Transverse colon (tissue), 4 donors: Measurements from ENCODE around the gene ABCC1. TPM values are rescaled to one million over a fixed set of nuclear protein-coding genes. Genes with fewer than 3 reads are reported as not detected.
"Not testable (repeated sequence)": the region's sequence is repeated elsewhere in the genome, so short reads cannot be mapped to it uniquely, and the experiment has no call there.

Experiments
- DNase-seq: peaks from one replicate; pipeline ENCODE4 v3.0.0-alpha.2; 2019
- H3K27ac ChIP-seq, 4 donors: fragments of 200-600 bp; sonication (generic); 2 replicates each; pipeline ENCODE4 v1.5.1; 2016 to 2018; ENCODE audit warnings: inconsistent platforms in 4 of 4
- H3K27me3 ChIP-seq: fragments of 200-600 bp; sonication (generic); 2 replicates; pipeline ENCODE4 v1.5.1; 2017; ENCODE audit warnings: inconsistent platforms
- H3K36me3 ChIP-seq, 4 donors: fragments of 200-600 bp; sonication (generic); 2 replicates each; pipeline ENCODE4 v1.5.1; 2017 to 2019; ENCODE audit warnings: inconsistent platforms in 4 of 4
- H3K4me1 ChIP-seq, 4 donors: fragments of 200-600 bp; sonication (generic); 2 replicates each; pipeline ENCODE4 v1.5.1; 2017 to 2020; ENCODE audit warnings: inconsistent platforms in 4 of 4
- H3K4me3 ChIP-seq, 4 donors: fragments of 200-600 bp; sonication (generic); 1 replicate in 1 of 4; 2 replicates in 3 of 4; pipeline versions ENCODE4 v1.5.1 to v1.6.1; 2017 to 2019; ENCODE audit warnings: inconsistent platforms in 4 of 4
- H3K9me3 ChIP-seq, 2 donors: fragments of 200-600 bp; sonication (generic); 2 replicates each; pipeline ENCODE4 v1.5.1; 2017 to 2019; ENCODE audit warnings: inconsistent platforms in 2 of 2
- EP300 ChIP-seq: sonication (generic); formaldehyde crosslinking; IDR thresholded peaks from one replicate; pipeline ENCODE4 v1.6.1; 2017; ENCODE audit warnings: antibody characterized with exemption, low read depth
- POLR2A ChIP-seq: fragments of 450-650 bp; IDR thresholded peaks from one replicate; pipeline ENCODE4 v1.6.1; 2016; ENCODE audit warnings: antibody characterized with exemption, mild to moderate bottlenecking, moderate library complexity
- POLR2AphosphoS5 ChIP-seq, 3 donors: sonication (generic); formaldehyde crosslinking; IDR thresholded peaks; one replicate each; pipeline ENCODE4 v1.6.1; 2016; ENCODE audit warnings: antibody characterized with exemption in 3 of 3
- WGBS, 2 donors: methylation state at CpG; one replicate each; pipeline ENCODE4 v1.1.5; 2018; ENCODE audit warnings: low coverage in 1 of 2; 5-methylcytosine and 5-hydroxymethylcytosine counted together
- in situ Hi-C, 4 donors: fragments of 200-750 bp; cut with MboI; loops; one replicate each; pipeline versions ENCODE4 v1.15.0 to v1.15.1; 2017; ENCODE audit warnings: low sequenced_read_pairs in 3 of 4, low pct_ligation_motif_present in 1 of 4, low pct_unique_long_range_greater_than_20kb in 1 of 4
- intact Hi-C: fragments of 100-400 bp; cut with DNase I; formaldehyde crosslinking; loops from one replicate; pipeline ENCODE4 v1.15.1; 2023; ENCODE audit warnings: low total_unique reads
- total RNA-seq, 4 donors: library from RNA; depleted of rRNA; stranded (reverse); fragments of >200 nt; gene quantifications; one replicate each; pipeline ENCODE4 v1.1.0, GENCODE V29; 2016
- TF ChIP-seq, protein P1 (sequence below), 5 experiments: fragments of 200-600 bp in 3 of 5; fragments of 450-650 bp in 2 of 5; sonication (generic) in 3 of 5; IDR thresholded peaks; 1 replicate in 2 of 5; 2 replicates in 3 of 5; pipeline ENCODE4 v1.5.1; 2016 to 2017; ENCODE audit warnings: antibody characterized with exemption in 5 of 5, inconsistent platforms in 3 of 5, mild to moderate bottlenecking in 2 of 5, moderate library complexity in 1 of 5

ABCC1 gene
- total RNA-seq, 4 donors from 2014 or later, result 17.1 to 67.3 (median 36.9) TPM

DNA sequence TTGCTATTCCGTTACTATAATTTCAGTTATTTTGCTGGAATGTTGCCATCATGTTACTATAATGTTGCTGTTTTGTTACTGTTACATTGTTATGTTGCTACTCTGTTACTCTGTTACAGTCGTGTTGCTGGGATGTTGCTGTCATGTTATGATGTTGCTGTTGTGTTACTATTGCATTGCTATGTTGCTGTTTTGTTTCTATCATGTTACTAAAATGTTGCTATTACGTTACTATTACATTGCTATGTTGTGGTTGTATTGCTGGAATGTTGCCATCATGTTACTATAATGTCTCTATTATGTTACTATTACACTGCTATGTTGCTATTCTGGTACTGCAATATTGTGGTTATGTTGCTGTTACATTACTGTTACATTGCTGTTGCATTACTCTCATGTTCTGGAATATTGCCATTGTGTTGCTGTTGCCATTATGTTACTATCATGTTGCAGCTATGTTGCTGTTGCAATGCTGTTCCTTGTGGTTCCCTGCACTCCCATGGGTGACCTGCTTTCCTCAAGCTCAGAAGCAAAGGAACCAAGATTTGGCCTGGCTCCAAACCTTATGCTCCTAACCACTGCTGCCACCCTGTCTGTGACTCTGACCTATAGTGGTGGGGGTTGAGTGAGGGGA lies 209.4 kb downstream of the ABCC1 start:
- DNase-seq, result no peak
- H3K9me3 ChIP-seq, result no peaks in the 10 kb centered on the region
- no peaks in the 10 kb centered on the region for H3K27me3 ChIP-seq
- 77 to 84% methylated on average over 3 of the region's 3 CpGs for WGBS, 2 donors
- intact Hi-C loops (no loop called here), in situ Hi-C loops (no loop called here)
- no peaks in the 10 kb centered on the region for H3K4me1 ChIP-seq
- TF ChIP-seq, protein P1, sequence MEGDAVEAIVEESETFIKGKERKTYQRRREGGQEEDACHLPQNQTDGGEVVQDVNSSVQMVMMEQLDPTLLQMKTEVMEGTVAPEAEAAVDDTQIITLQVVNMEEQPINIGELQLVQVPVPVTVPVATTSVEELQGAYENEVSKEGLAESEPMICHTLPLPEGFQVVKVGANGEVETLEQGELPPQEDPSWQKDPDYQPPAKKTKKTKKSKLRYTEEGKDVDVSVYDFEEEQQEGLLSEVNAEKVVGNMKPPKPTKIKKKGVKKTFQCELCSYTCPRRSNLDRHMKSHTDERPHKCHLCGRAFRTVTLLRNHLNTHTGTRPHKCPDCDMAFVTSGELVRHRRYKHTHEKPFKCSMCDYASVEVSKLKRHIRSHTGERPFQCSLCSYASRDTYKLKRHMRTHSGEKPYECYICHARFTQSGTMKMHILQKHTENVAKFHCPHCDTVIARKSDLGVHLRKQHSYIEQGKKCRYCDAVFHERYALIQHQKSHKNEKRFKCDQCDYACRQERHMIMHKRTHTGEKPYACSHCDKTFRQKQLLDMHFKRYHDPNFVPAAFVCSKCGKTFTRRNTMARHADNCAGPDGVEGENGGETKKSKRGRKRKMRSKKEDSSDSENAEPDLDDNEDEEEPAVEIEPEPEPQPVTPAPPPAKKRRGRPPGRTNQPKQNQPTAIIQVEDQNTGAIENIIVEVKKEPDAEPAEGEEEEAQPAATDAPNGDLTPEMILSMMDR (IDR thresholded peaks at IDR 0.05), result no peak
- TF ChIP-seq EP300, result no peak
- TF ChIP-seq POLR2AphosphoS5 (IDR thresholded peaks at IDR 0.05), result no peak
- no peak for TF ChIP-seq POLR2A
- no peak overlapping the region for H3K27ac ChIP-seq
- H3K4me3 ChIP-seq, result no peak overlapping the region
- H3K36me3 ChIP-seq, result no peaks in the 10 kb centered on the region

DNA sequence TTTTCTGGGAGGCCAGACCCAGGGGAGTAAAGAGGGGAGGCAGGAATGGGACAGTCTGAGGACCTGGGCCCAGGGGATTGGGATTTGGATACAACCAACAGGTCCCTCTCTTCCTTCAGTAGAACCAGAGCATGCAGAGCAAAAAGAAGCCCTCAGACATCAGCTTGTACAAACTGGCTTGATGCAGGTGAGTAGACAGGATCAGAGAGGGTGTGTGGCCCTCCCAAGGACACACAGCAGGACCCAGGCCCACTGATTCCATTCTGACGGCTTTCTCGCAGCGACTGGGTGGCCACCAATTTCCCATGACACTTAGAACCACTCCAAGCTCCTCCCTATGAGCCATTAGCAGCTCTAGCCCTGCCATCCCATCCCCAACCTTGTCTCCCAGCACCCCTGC lies 210.2 kb downstream of the ABCC1 start:
- no peaks in the 10 kb centered on the region for H3K4me1 ChIP-seq
- no peaks in the 10 kb centered on the region for H3K9me3 ChIP-seq
- H3K4me3 ChIP-seq, result no peak overlapping the region
- in situ Hi-C loops (no loop called here), intact Hi-C loops (no loop called here)
- no peaks in the 10 kb centered on the region for H3K36me3 ChIP-seq
- WGBS, 2 donors, result 100% methylated on average over 1 to 3 of the region's 3 CpGs
- TF ChIP-seq EP300 (no peak), POLR2A (no peak), POLR2AphosphoS5 (IDR thresholded peaks at IDR 0.05) (no peak)
- TF ChIP-seq, protein P1 (IDR thresholded peaks at IDR 0.05), result no peak
- H3K27me3 ChIP-seq, result no peaks in the 10 kb centered on the region
- no peak overlapping the region for H3K27ac ChIP-seq
- no peak for DNase-seq

DNA sequence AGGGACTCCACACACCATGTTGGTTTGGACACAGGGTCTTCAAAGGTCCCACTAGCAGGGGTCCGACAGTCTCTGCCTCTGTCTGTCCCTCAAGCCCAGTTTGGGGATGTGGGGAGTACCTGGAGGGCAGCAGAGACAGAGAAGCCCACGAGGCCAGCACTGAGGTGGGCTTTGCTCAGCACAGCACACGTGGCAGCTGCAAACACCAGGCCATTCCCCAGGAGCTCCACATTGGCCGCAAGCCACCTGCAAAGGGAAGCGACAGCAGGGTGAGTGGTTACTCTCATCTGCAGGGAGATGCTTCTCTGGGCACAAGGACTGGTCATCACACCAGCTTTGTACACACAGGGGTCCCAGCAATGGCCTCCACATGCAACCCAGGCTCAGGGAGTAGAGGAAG lies 211.9 kb downstream of the ABCC1 start:
- no peak for DNase-seq
- no peak overlapping the region for H3K4me3 ChIP-seq
- no peak overlapping the region for H3K27ac ChIP-seq
- no peaks in the 10 kb centered on the region for H3K27me3 ChIP-seq
- 65% methylated on average over 5 of the region's 5 CpGs; no CpG with 5 or more reads in 1 of the 2 donors for WGBS, 2 donors
- peaks cover 0 to 9% (median 0%) of the 10 kb centered on the region in 4 donors for H3K36me3 ChIP-seq
- H3K9me3 ChIP-seq, result no peaks in the 10 kb centered on the region
- in situ Hi-C loops, result no loop called here
- H3K4me1 ChIP-seq, result no peaks in the 10 kb centered on the region
- intact Hi-C loops, result no loop called here
- no peak for TF ChIP-seq POLR2A
- TF ChIP-seq, protein P1 (IDR thresholded peaks at IDR 0.05), result no peak
- no peak for TF ChIP-seq EP300
- no peak for TF ChIP-seq POLR2AphosphoS5 (IDR thresholded peaks at IDR 0.05)

DNA sequence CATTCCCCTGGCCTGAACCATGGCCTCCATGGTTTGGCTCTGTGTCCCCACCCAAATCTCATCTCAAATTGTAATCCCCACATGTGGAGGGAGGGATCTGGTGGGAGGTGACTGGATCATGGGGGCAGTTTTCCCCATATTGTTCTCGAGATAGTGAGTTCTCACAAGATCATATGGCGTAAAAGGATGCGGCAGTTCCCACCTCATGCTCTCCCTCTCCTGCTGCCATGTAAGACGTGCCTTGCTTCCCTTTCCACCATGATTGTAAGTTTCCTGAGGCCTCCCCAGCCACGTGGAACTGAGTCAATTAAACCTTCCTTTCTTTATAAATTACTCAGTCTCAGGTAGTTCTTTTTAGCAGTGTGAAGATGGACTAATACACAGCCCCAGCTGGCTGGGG lies 212.4 kb downstream of the ABCC1 start:
- H3K27ac ChIP-seq, in situ Hi-C loops, DNase-seq, H3K36me3 ChIP-seq, H3K9me3 ChIP-seq, H3K4me3 ChIP-seq, H3K27me3 ChIP-seq, H3K4me1 ChIP-seq, intact Hi-C loops: not testable (repeated sequence)
- WGBS, 2 donors, result 60 to 76% methylated on average over 1 to 5 of the region's 5 CpGs

DNA sequence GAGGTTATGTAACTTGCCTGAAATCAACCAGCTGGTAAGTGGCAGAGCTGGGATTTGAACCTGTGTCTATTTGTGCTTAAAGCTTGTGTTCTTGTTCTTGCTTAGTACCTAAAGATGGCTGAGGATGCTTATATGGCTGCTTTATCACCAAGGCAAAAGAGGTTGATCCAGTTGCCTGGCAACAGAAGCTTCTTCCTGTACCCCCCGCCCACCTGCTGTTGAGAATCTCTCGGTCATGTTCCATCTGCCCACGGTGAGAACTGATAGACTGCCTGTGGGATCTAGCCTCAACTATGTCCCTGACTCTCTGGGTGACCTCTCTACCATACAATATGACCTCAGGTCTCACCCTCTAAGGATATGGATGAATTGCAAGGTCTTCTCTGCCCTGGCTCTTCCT lies 213.2 kb downstream of the ABCC1 start:
- Histone ChIP-seq H3K4me3 (no peak overlapping the region), H3K4me1 (no peaks in the 10 kb centered on the region), H3K27ac (no peak overlapping the region), H3K27me3 (no peaks in the 10 kb centered on the region), H3K9me3 (no peaks in the 10 kb centered on the region), H3K36me3 (peaks cover 0 to 9% (median 0%) of the 10 kb centered on the region in 4 donors)
- intact Hi-C loops (no loop called here), in situ Hi-C loops (no loop called here)
- TF ChIP-seq, protein P1 (IDR thresholded peaks at IDR 0.05), result no peak
- no peak for TF ChIP-seq POLR2A
- no peak for TF ChIP-seq POLR2AphosphoS5 (IDR thresholded peaks at IDR 0.05)
- TF ChIP-seq EP300, result no peak
- DNase-seq, result no peak
- WGBS, 2 donors, result 85% methylated on average over 3 of the region's 3 CpGs; no CpG with 5 or more reads in 1 of the 2 donors
